ENCODE data around the gene STK16. TPM values are rescaled to one million over a fixed set of nuclear protein-coding genes. Genes with fewer than 3 reads are reported as not detected.

Gene STK16
- total RNA-seq, 1 donor from 2014 or later, result 19.1 TPM

DNA sequence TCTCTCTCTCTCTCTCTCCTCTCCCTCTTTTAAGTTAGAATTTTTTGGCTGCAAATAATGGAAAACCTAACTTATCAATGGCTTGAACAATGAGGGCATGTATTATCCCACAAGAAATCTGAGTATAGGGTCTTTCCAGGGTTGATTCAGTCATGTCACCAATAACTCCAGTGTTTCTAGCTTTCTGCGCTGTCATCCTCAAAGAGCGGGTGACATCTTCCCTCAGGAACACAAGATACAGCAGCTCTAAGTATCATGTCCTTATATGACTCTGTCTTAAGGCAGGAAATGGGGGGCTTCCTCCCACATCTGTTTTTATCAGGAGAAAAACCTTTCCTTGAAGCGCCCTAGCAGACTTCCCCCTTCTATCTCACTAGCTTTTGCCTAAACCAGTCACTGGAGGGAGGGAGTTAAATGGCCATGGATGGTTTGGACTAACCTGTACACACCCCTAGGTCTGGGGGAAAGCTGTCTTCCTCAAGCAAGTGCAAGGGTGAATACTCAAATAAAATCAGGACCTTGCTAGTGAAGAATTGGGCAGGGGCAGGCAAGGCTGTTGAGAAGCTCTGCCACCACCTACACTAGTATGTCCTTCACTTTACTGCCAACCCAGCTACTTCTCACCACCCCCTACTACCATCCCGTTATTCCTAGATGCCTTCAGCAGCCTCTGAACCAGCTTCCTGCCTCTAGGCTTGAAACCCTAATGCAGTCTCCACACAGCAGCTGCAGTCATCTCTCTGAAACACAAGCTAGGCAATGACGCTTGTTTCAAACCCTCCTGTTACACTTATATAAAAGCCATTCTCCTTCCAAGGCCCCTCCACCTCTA is 16.0 kb downstream of the STK16 start:
- H3K27me3 Mint-ChIP-seq (ENCODE audit: low read depth, unreplicated experiment), result peaks cover 19% of the 10 kb centered on the region
- DNase-seq (ENCODE audit: low read depth) (no peak), FAIRE-seq (no peak)
- Histone ChIP-seq H3K27ac (ENCODE audit: low read depth, low read length) (no peak overlapping the region), H3K4me2 (ENCODE audit: low read length) (no peak overlapping the region), H3K36me3 (ENCODE audit: insufficient read depth, low read length) (no peaks in the 10 kb centered on the region), H3K9me3 (ENCODE audit: insufficient read depth, low read depth, low read length) (no peaks in the 10 kb centered on the region), H3K4me1 (ENCODE audit: insufficient read depth, low read length) (no peaks in the 10 kb centered on the region), H3K79me2 (ENCODE audit: insufficient read depth, low read length) (no peaks in the 10 kb centered on the region), H3K4me3 (ENCODE audit: insufficient read depth, low read depth, low read length) (no peak overlapping the region), H4K20me1 (ENCODE audit: insufficient read depth, low read length) (no peaks in the 10 kb centered on the region), H2AFZ (ENCODE audit: low read depth, low read length) (no peak overlapping the region), H3K27me3 (ENCODE audit: insufficient read depth, low read length) (peaks cover 26% of the 10 kb centered on the region), H3K9ac (ENCODE audit: low read length) (no peak overlapping the region)
- no peaks in the 10 kb centered on the region for H3K9me3 Mint-ChIP-seq (ENCODE audit: unreplicated experiment)
- H3K4me1 Mint-ChIP-seq (ENCODE audit: low read depth, unreplicated experiment), result peaks cover 4% of the 10 kb centered on the region
- H3K4me3 Mint-ChIP-seq (ENCODE audit: unreplicated experiment), result no peak overlapping the region
- no peak for TF ChIP-seq EZH2 (IDR thresholded peaks at IDR 0.05; ENCODE audit: insufficient read depth, low read length)
- TF ChIP-seq, protein P1, sequence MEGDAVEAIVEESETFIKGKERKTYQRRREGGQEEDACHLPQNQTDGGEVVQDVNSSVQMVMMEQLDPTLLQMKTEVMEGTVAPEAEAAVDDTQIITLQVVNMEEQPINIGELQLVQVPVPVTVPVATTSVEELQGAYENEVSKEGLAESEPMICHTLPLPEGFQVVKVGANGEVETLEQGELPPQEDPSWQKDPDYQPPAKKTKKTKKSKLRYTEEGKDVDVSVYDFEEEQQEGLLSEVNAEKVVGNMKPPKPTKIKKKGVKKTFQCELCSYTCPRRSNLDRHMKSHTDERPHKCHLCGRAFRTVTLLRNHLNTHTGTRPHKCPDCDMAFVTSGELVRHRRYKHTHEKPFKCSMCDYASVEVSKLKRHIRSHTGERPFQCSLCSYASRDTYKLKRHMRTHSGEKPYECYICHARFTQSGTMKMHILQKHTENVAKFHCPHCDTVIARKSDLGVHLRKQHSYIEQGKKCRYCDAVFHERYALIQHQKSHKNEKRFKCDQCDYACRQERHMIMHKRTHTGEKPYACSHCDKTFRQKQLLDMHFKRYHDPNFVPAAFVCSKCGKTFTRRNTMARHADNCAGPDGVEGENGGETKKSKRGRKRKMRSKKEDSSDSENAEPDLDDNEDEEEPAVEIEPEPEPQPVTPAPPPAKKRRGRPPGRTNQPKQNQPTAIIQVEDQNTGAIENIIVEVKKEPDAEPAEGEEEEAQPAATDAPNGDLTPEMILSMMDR (IDR thresholded peaks at IDR 0.05; ENCODE audit: insufficient read depth, low read depth, low read length), result no peak
- H3K36me3 Mint-ChIP-seq (ENCODE audit: low read depth, unreplicated experiment), result no peaks in the 10 kb centered on the region
- no peak overlapping the region for H3K27ac Mint-ChIP-seq (ENCODE audit: unreplicated experiment)

DNA sequence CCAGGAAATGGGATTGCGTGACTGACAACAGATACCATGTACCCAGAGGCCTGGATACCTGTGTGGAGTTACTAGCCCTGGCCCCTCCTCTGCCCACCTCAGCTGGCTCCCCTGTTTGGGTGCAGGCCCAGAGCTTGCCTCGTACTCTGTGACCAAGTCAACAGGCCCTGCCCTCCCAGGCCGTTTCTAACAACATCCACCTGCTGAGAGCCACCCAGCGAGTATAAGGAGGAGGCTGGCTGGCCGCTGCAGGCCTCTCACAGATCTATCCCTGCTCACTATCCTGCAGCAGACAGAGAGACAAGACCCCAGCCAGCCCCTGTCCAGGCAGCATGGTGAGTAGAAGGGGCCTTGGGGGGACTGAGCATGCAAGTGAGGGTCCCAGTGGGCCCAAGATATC is 21.0 kb downstream of the STK16 start:
- no peak for FAIRE-seq
- no peaks in the 10 kb centered on the region for H3K36me3 ChIP-seq (ENCODE audit: insufficient read depth, low read length)
- no peak overlapping the region for H3K9ac ChIP-seq (ENCODE audit: low read length)
- Mint-ChIP-seq H3K4me1 (ENCODE audit: low read depth, unreplicated experiment) (peaks cover 7% of the 10 kb centered on the region), H3K27me3 (ENCODE audit: low read depth, unreplicated experiment) (peaks cover 28% of the 10 kb centered on the region), H3K36me3 (ENCODE audit: low read depth, unreplicated experiment) (no peaks in the 10 kb centered on the region), H3K27ac (ENCODE audit: unreplicated experiment) (no peak overlapping the region), H3K9me3 (ENCODE audit: unreplicated experiment) (no peaks in the 10 kb centered on the region), H3K4me3 (ENCODE audit: unreplicated experiment) (no peak overlapping the region)
- no peaks in the 10 kb centered on the region for H3K9me3 ChIP-seq (ENCODE audit: insufficient read depth, low read depth, low read length)
- TF ChIP-seq EZH2 (IDR thresholded peaks at IDR 0.05; ENCODE audit: insufficient read depth, low read length), result no peak
- TF ChIP-seq, protein P1 (IDR thresholded peaks at IDR 0.05; ENCODE audit: insufficient read depth, low read depth, low read length), result no peak
- DNase-seq (ENCODE audit: low read depth), result no peak
- no peaks in the 10 kb centered on the region for H3K4me1 ChIP-seq (ENCODE audit: insufficient read depth, low read length)
- no peak overlapping the region for H3K4me2 ChIP-seq (ENCODE audit: low read length)
- peaks cover 10% of the 10 kb centered on the region for H3K27me3 ChIP-seq (ENCODE audit: insufficient read depth, low read length)
- no peak overlapping the region for H3K27ac ChIP-seq (ENCODE audit: low read depth, low read length)
- no peaks in the 10 kb centered on the region for H3K79me2 ChIP-seq (ENCODE audit: insufficient read depth, low read length)
- H4K20me1 ChIP-seq (ENCODE audit: insufficient read depth, low read length), result no peaks in the 10 kb centered on the region
- no peak overlapping the region for H3K4me3 ChIP-seq (ENCODE audit: insufficient read depth, low read depth, low read length)
- H2AFZ ChIP-seq (ENCODE audit: low read depth, low read length), result no peak overlapping the region

DNA sequence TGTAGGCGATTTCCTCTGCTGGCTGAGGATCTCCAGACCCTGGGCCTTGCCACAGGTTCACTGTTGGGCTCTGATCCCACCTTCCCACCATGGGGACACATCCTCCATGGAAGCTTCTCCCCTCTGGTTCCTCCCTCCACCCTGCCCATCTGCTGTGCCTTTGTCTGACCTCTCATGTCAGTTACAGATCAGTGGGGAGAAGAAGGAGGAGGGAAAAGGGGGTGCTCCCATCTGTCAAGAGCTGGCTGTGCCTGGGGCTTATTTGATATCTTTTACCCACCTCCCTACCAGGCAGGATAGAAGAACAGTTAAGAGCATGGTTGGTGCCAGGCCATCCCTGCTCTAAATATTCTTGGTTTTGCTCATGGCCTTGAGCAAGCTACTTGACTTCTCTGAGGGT is 21.6 kb downstream of the STK16 start:
- no peak for FAIRE-seq
- Histone ChIP-seq H3K4me3 (ENCODE audit: insufficient read depth, low read depth, low read length) (no peak overlapping the region), H3K4me1 (ENCODE audit: insufficient read depth, low read length) (no peaks in the 10 kb centered on the region), H4K20me1 (ENCODE audit: insufficient read depth, low read length) (no peaks in the 10 kb centered on the region), H3K27me3 (ENCODE audit: insufficient read depth, low read length) (peaks cover 4% of the 10 kb centered on the region), H3K9me3 (ENCODE audit: insufficient read depth, low read depth, low read length) (no peaks in the 10 kb centered on the region), H2AFZ (ENCODE audit: low read depth, low read length) (no peak overlapping the region), H3K4me2 (ENCODE audit: low read length) (no peak overlapping the region), H3K9ac (ENCODE audit: low read length) (no peak overlapping the region), H3K79me2 (ENCODE audit: insufficient read depth, low read length) (no peaks in the 10 kb centered on the region), H3K27ac (ENCODE audit: low read depth, low read length) (no peak overlapping the region), H3K36me3 (ENCODE audit: insufficient read depth, low read length) (no peaks in the 10 kb centered on the region)
- Mint-ChIP-seq H3K4me1 (ENCODE audit: low read depth, unreplicated experiment) (peaks cover 5% of the 10 kb centered on the region), H3K27ac (ENCODE audit: unreplicated experiment) (no peak overlapping the region), H3K27me3 (ENCODE audit: low read depth, unreplicated experiment) (peaks cover 23% of the 10 kb centered on the region), H3K4me3 (ENCODE audit: unreplicated experiment) (no peak overlapping the region), H3K9me3 (ENCODE audit: unreplicated experiment) (no peaks in the 10 kb centered on the region), H3K36me3 (ENCODE audit: low read depth, unreplicated experiment) (no peaks in the 10 kb centered on the region)
- DNase-seq (ENCODE audit: low read depth), result no peak
- no peak for TF ChIP-seq EZH2 (IDR thresholded peaks at IDR 0.05; ENCODE audit: insufficient read depth, low read length)
- TF ChIP-seq, protein P1 (IDR thresholded peaks at IDR 0.05; ENCODE audit: insufficient read depth, low read depth, low read length), result no peak

All from astrocyte (in vitro differentiated cells and primary cell).